ENCODE results near the gene TRIO.

Gene TRIO

GRCh38 chr5:14228219-14228618 is 85.1 kb downstream of the TRIO start:
- no peak overlapping the region for H3K27ac Mint-ChIP-seq

DNA sequence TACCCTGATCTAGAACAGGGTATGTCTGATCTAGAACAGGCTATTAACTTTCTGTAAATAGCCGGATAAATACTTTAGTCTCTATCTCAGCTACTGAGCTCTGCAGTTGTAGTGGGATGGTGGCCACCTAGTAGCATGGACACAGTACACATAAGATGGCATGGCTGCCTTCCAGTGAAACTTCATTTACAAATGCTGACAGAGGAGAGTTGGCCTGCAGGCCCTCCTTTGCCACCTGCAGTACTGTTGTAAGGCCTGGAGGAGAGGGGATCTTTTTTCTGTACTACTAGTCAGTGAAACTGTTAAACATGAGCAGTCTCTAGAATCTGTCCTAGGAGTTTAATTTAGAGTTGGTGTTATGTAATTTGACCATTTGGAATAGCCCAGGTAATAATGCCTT is 86.0 kb downstream of the TRIO start:
- Mint-ChIP-seq H3K4me1 (ENCODE audit: low read depth in 2 of 2) (peaks cover 2 to 3% of the 10 kb centered on the region in 2 donors), H3K9me3 (no peaks in the 10 kb centered on the region), H3K27ac (no peak overlapping the region), H3K4me3 (no peak overlapping the region), H3K36me3 (ENCODE audit: insufficient read depth) (no peaks in the 10 kb centered on the region), H3K27me3 (peaks cover 0 to 13% of the 10 kb centered on the region in 2 donors)
- DNase-seq (no peak), ATAC-seq (replicated peaks) (no peak)

More at GRCh38 chr5:14228219-14228618, 85.1 kb downstream of the TRIO start:
- Mint-ChIP-seq H3K27me3 (peaks cover under 1 to 8% of the 10 kb centered on the region in 2 donors), H3K4me1 (ENCODE audit: low read depth in 2 of 2) (peaks cover 4% of the 10 kb centered on the region in 2 donors), H3K9me3 (no peaks in the 10 kb centered on the region), H3K4me3 (no peak overlapping the region), H3K36me3 (ENCODE audit: insufficient read depth) (no peaks in the 10 kb centered on the region)
- no peak for ATAC-seq (replicated peaks)
- DNase-seq = no peak

DNA sequence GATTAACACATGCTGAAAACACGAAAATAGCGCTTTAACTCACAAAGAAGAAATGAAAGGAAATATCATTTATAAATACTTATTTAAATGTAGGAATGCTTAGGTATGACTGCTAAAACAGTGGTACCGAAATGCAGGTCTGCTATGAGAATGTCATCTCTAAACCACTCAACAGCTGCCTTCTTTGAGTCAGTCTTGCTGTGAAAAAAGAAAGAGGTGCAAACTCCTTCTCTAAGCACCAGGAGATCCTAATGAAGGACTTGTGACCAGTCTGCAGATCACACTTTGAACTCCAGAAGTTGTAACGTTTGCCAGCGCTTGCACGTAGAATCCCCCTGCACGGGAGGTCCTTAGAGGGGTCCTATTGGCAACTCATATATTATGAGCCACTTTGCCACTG is 86.6 kb downstream of the TRIO start:
- Mint-ChIP-seq H3K27ac (no peak overlapping the region), H3K9me3 (no peaks in the 10 kb centered on the region), H3K4me3 (no peak overlapping the region), H3K36me3 (ENCODE audit: insufficient read depth) (no peaks in the 10 kb centered on the region), H3K27me3 (peaks cover 0 to 8% of the 10 kb centered on the region in 2 donors), H3K4me1 (ENCODE audit: low read depth in 2 of 2) (peaks cover 0 to 2% of the 10 kb centered on the region in 2 donors)
- ATAC-seq (replicated peaks) (no peak), DNase-seq (no peak)

- H3K27me3 Mint-ChIP-seq = peaks cover 0 to 6% of the 10 kb centered on the region in 2 donors
- H3K27ac Mint-ChIP-seq = no peak overlapping the region
- no peak for ATAC-seq (replicated peaks)
- H3K4me1 Mint-ChIP-seq (ENCODE audit: low read depth in 2 of 2) = no peaks in the 10 kb centered on the region
- H3K9me3 Mint-ChIP-seq = no peaks in the 10 kb centered on the region
- no peak for DNase-seq
- no peak overlapping the region for H3K4me3 Mint-ChIP-seq
- no peaks in the 10 kb centered on the region for H3K36me3 Mint-ChIP-seq (ENCODE audit: insufficient read depth)
These were observed 88.0 kb downstream of the TRIO start for GRCh38 chr5:14231156-14231555.

GRCh38 chr5:14231890-14232289 is 88.7 kb downstream of the TRIO start:
- peaks cover 0 to 6% of the 10 kb centered on the region in 2 donors for H3K27me3 Mint-ChIP-seq
- H3K27ac Mint-ChIP-seq = no peak overlapping the region
- no peaks in the 10 kb centered on the region for H3K9me3 Mint-ChIP-seq
- ATAC-seq (replicated peaks) (no peak), DNase-seq (no peak)
- H3K4me1 Mint-ChIP-seq (ENCODE audit: low read depth in 2 of 2) = no peaks in the 10 kb centered on the region
- no peaks in the 10 kb centered on the region for H3K36me3 Mint-ChIP-seq (ENCODE audit: insufficient read depth)
- H3K4me3 Mint-ChIP-seq = no peak overlapping the region

- Mint-ChIP-seq H3K4me1 (ENCODE audit: low read depth in 2 of 2) (peaks cover 0 to 4% of the 10 kb centered on the region in 2 donors), H3K9me3 (no peaks in the 10 kb centered on the region), H3K27ac (no peak overlapping the region), H3K36me3 (ENCODE audit: insufficient read depth) (no peaks in the 10 kb centered on the region), H3K4me3 (no peak overlapping the region), H3K27me3 (peaks cover 0 to 6% of the 10 kb centered on the region in 2 donors)
- DNase-seq = no peak
- no peak for ATAC-seq (replicated peaks)
These were observed 91.1 kb downstream of the TRIO start for GRCh38 chr5:14234204-14234603.

DNA sequence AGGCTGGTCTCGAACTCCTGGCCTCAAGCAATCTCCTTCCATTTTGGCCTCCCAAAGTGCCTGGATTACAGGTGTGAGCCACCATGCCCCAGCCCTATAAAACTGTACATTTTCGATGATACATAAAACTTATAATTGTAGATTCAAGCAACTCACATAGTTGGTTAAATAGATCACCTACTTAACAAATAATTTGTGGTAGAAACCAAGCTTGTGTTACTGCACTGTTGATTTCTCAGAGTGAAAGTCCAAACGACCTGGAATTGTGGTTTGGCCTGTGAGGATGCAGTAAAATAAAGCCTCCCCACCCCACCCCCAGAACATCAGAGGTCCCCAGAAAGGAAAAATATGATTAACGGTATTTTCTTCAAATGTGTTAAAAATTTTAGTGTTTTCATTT is 92.7 kb downstream of the TRIO start:
- peaks cover 0 to 6% of the 10 kb centered on the region in 2 donors for H3K27me3 Mint-ChIP-seq
- no peaks in the 10 kb centered on the region for H3K9me3 Mint-ChIP-seq
- H3K36me3 Mint-ChIP-seq (ENCODE audit: insufficient read depth) = no peaks in the 10 kb centered on the region
- ATAC-seq (replicated peaks) = no peak
- DNase-seq = no peak
- no peak overlapping the region for H3K4me3 Mint-ChIP-seq
- no peak overlapping the region for H3K27ac Mint-ChIP-seq
- H3K4me1 Mint-ChIP-seq (ENCODE audit: low read depth in 2 of 2) = peaks cover 0 to 4% of the 10 kb centered on the region in 2 donors

DNA sequence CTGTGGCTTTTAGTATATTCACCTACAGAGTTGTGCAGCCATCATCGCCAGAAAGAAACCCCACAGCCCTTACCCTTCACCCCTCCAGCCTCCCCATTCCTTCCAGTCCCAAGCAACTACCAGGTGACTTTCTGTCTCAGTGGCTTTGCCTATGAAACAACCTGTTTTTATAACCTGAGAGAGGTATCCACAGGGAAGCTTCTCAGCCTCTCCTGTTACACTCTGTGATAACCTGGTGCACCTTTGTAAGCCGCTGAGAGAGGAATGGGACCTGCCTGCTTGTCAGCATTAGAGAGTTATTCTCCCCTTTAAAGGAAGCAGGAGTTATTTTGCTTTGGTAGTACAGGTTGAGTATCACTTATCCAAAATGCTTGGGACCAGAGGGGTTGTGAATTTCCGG is 93.6 kb downstream of the TRIO start:
- no peak overlapping the region for H3K27ac Mint-ChIP-seq
- no peaks in the 10 kb centered on the region for H3K36me3 Mint-ChIP-seq (ENCODE audit: insufficient read depth)
- H3K4me1 Mint-ChIP-seq (ENCODE audit: low read depth in 2 of 2) = peaks cover 0 to 4% of the 10 kb centered on the region in 2 donors
- H3K27me3 Mint-ChIP-seq = peaks cover 0 to 6% of the 10 kb centered on the region in 2 donors
- no peaks in the 10 kb centered on the region for H3K9me3 Mint-ChIP-seq
- DNase-seq = no peak
- no peak for ATAC-seq (replicated peaks)
- H3K4me3 Mint-ChIP-seq = no peak overlapping the region

DNA sequence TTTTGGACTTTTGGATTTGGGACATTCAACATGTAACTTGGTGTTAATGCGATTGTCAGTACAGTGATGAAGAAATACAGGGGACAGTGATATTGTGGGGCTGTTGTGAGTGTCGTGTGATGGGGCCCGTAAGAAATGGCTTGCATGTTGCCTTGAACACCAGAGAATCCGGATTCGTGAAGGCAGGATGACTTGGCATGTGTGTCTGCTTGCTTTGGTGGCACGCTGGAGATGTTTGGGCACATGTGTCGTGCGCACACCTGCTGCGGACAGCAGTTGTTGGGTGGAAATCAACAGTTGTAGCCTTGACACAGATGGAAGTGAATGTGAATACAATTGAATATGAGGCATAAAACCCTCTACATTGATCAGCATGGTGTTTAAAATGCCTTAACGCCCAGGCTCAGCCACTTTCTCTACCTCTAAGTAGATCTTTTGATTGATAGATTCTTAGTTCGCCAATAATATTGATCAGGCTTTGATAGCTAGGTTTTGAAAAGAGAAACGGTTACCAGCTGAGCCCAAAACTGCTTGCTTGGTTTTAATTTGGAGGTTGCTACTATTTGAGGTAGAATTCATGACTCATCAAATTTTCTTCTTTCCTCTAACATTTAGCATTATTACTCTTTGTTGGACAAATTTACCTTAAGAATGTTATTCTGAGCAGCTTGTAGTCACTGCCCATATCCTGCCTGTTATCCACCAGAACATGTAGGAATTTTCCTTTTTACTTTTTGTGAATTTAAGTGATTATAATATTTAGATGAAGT is 94.4 kb downstream of the TRIO start:
- no peak for DNase-seq
- ATAC-seq (replicated peaks) = no peak
- Mint-ChIP-seq H3K4me1 (ENCODE audit: low read depth in 2 of 2) (peaks cover 0 to 4% of the 10 kb centered on the region in 2 donors), H3K27ac (no peak overlapping the region), H3K9me3 (no peaks in the 10 kb centered on the region), H3K4me3 (no peak overlapping the region), H3K27me3 (peaks cover 0 to 6% of the 10 kb centered on the region in 2 donors), H3K36me3 (ENCODE audit: insufficient read depth) (no peaks in the 10 kb centered on the region)

- no peaks in the 10 kb centered on the region for H3K9me3 Mint-ChIP-seq
- ATAC-seq (replicated peaks) (no peak), DNase-seq (no peak)
- H3K4me3 Mint-ChIP-seq = no peak overlapping the region
- H3K27me3 Mint-ChIP-seq = peaks cover 0 to 6% of the 10 kb centered on the region in 2 donors
- peaks cover 0 to 4% of the 10 kb centered on the region in 2 donors for H3K4me1 Mint-ChIP-seq (ENCODE audit: low read depth in 2 of 2)
- no peaks in the 10 kb centered on the region for H3K36me3 Mint-ChIP-seq (ENCODE audit: insufficient read depth)
- no peak overlapping the region for H3K27ac Mint-ChIP-seq
These were observed 95.1 kb downstream of the TRIO start for GRCh38 chr5:14238272-14238671.

GRCh38 chr5:14239404-14239803 is 96.3 kb downstream of the TRIO start:
- Mint-ChIP-seq H3K9me3 (no peaks in the 10 kb centered on the region), H3K4me3 (no peak overlapping the region), H3K27me3 (no peaks in the 10 kb centered on the region), H3K36me3 (ENCODE audit: insufficient read depth) (no peaks in the 10 kb centered on the region), H3K27ac (no peak overlapping the region), H3K4me1 (ENCODE audit: low read depth in 2 of 2) (peaks cover 0 to 4% of the 10 kb centered on the region in 2 donors)
- DNase-seq = no peak
- no peak for ATAC-seq (replicated peaks)

DNA sequence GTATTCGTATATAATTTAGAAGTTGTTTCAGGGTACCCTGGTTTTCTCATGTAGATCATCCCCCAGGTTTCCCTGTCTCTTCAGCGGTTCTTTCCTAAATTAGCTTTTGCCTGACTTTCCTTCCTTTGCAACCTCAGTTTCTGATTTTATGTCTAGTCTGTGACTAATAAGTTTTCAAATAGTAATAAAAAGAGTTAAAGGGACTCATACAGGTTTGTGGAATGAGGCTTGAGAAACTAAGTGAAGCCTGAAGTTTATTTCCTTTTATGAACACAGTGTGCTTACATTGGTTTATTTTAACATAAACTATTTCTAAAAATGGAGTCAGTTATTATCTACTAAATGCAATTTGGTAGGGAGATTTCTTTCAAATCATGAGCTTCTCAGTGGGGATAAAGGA is 96.8 kb downstream of the TRIO start:
- no peak for ATAC-seq (replicated peaks)
- Mint-ChIP-seq H3K27ac (no peak overlapping the region), H3K27me3 (no peaks in the 10 kb centered on the region), H3K9me3 (no peaks in the 10 kb centered on the region), H3K4me1 (ENCODE audit: low read depth in 2 of 2) (peaks cover 0 to 4% of the 10 kb centered on the region in 2 donors), H3K36me3 (ENCODE audit: insufficient read depth) (no peaks in the 10 kb centered on the region), H3K4me3 (no peak overlapping the region)
- DNase-seq = no peak

DNA sequence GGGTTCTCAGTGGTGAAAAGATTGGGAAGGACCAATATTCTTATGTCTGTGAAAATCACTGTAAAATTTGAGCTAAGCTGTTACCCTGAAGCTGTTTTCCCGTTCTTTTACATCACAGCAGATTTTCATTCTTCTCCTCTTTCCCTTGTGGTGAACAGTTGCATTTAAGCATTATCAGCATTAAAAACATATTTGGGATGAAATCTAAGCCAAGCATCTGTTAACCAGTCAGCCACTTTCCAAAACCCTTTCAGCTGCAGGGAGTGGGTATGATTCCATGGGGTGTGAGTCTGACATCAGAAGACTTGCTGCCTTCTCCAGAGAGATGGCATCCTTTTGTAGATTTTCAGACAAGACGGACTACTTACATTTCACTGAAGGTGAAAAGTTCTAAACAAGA is 97.2 kb downstream of the TRIO start:
- no peak overlapping the region for H3K27ac Mint-ChIP-seq
- no peak for DNase-seq
- no peaks in the 10 kb centered on the region for H3K27me3 Mint-ChIP-seq
- no peaks in the 10 kb centered on the region for H3K9me3 Mint-ChIP-seq
- no peak overlapping the region for H3K4me3 Mint-ChIP-seq
- no peak for ATAC-seq (replicated peaks)
- no peaks in the 10 kb centered on the region for H3K36me3 Mint-ChIP-seq (ENCODE audit: insufficient read depth)
- H3K4me1 Mint-ChIP-seq (ENCODE audit: low read depth in 2 of 2) = peaks cover 0 to 4% of the 10 kb centered on the region in 2 donors

- H3K4me3 Mint-ChIP-seq = no peak overlapping the region
- H3K4me1 Mint-ChIP-seq (ENCODE audit: low read depth in 2 of 2) = peaks cover 0 to 4% of the 10 kb centered on the region in 2 donors
- H3K36me3 Mint-ChIP-seq (ENCODE audit: insufficient read depth) = no peaks in the 10 kb centered on the region
- no peaks in the 10 kb centered on the region for H3K9me3 Mint-ChIP-seq
- no peaks in the 10 kb centered on the region for H3K27me3 Mint-ChIP-seq
- no peak overlapping the region for H3K27ac Mint-ChIP-seq
- DNase-seq (no peak), ATAC-seq (replicated peaks) (no peak)
These were observed 98.0 kb downstream of the TRIO start for GRCh38 chr5:14241141-14241540.

All from effector memory CD8-positive, alpha-beta T cell (primary cell).